CD14-positive monocyte (primary cell): Measurements from ENCODE around the gene SLC38A10. TPM values are rescaled to one million over a fixed set of nuclear protein-coding genes. Genes with fewer than 3 reads are reported as not detected.
A peak's percentile ranks its signal among the peaks of the same experiment; 100 is the strongest.

ENCODE experiments used
- DNase-seq, 3 donors: peaks; one replicate each; pipeline ENCODE4 v3.0.0-alpha.2; 2011 to 2022
- H2AFZ ChIP-seq: 2 replicates; pipeline ENCODE4 v1.6.0; 2012; ENCODE audit warnings: mild to moderate bottlenecking, low read depth, low read length, inconsistent platforms; ENCODE audit not compliant: insufficient read depth, poor library complexity, severe bottlenecking
- H3K27ac ChIP-seq, 2 donors: 1 replicate in 1 of 2; 2 replicates in 1 of 2; pipeline ENCODE4 v1.5.1; 2012 to 2013; ENCODE audit warnings: low read length in 2 of 2, control low read depth in 1 of 2, inconsistent platforms in 1 of 2, low read depth in 1 of 2, mild to moderate bottlenecking in 1 of 2
- H3K27me3 ChIP-seq, 2 donors: one replicate each; pipeline versions ENCODE4 v1.6.0 to v1.6.1; 2011 to 2013; ENCODE audit warnings: low read length in 2 of 2; ENCODE audit not compliant: control insufficient read depth in 2 of 2, insufficient read depth in 2 of 2
- H3K36me3 ChIP-seq, 2 donors: replicated peaks in 1 of 2; 1 replicate in 1 of 2; 2 replicates in 1 of 2; pipeline versions ENCODE4 v1.5.1 to v1.6.1; 2012 to 2013; ENCODE audit warnings: low read length in 2 of 2, control low read depth in 1 of 2, inconsistent platforms in 1 of 2, mild to moderate bottlenecking in 1 of 2; ENCODE audit not compliant: insufficient read depth in 2 of 2, control insufficient read depth in 1 of 2
- H3K4me1 ChIP-seq, 2 donors: 1 replicate in 1 of 2; 2 replicates in 1 of 2; pipeline versions ENCODE4 v1.5.1 to v1.6.1; 2012 to 2013; ENCODE audit warnings: low read length in 2 of 2, control low read depth in 1 of 2, inconsistent platforms in 1 of 2, mild to moderate bottlenecking in 1 of 2, moderate library complexity in 1 of 2; ENCODE audit not compliant: insufficient read depth in 2 of 2, control insufficient read depth in 1 of 2
- H3K4me2 ChIP-seq: replicated peaks from 2 replicates; pipeline ENCODE3; 2012; ENCODE audit warnings: low read length, moderate library complexity, mild to moderate bottlenecking; ENCODE audit not compliant: poor library complexity, severe bottlenecking; ENCODE audit errors: extremely low read depth
- H3K4me3 ChIP-seq, 3 experiments: fragments of 200-600 bp in 1 of 3; sonication (generic) in 1 of 3; replicated peaks in 1 of 3; 1 replicate in 2 of 3; 2 replicates in 1 of 3; pipeline ENCODE4 v1.5.1; 2011 to 2013; ENCODE audit warnings: low read length in 3 of 3, mild to moderate bottlenecking in 3 of 3, control low read depth in 2 of 3, low read depth in 2 of 3, inconsistent platforms in 1 of 3, moderate library complexity in 1 of 3
- H3K79me2 ChIP-seq: 2 replicates; pipeline ENCODE4 v1.6.0; 2012; ENCODE audit warnings: mild to moderate bottlenecking, control low read depth, inconsistent platforms, low read length, moderate library complexity; ENCODE audit not compliant: insufficient read depth
- H3K9ac ChIP-seq: 2 replicates; pipeline ENCODE4 v1.6.0; 2017; ENCODE audit warnings: low read length, mild to moderate bottlenecking; ENCODE audit not compliant: insufficient read depth, poor library complexity, severe bottlenecking
- H3K9me3 ChIP-seq, 2 donors: replicated peaks in 1 of 2; 1 replicate in 1 of 2; 2 replicates in 1 of 2; pipeline versions ENCODE4 v1.5.1 to v1.6.1; 2012 to 2013; ENCODE audit warnings: low read length in 2 of 2, control low read depth in 1 of 2; ENCODE audit not compliant: control insufficient read depth in 1 of 2, insufficient read depth in 1 of 2
- H4K20me1 ChIP-seq: 2 replicates; pipeline ENCODE4 v1.6.0; 2012; ENCODE audit warnings: mild to moderate bottlenecking, low read length, control low read depth, moderate library complexity; ENCODE audit not compliant: insufficient read depth
- H3K27ac Mint-ChIP-seq, 7 donors: one replicate each; pipeline ENCODE4 v1.8.0; 2020; ENCODE audit warnings: mild to moderate bottlenecking in 7 of 7, mixed read lengths in 7 of 7, moderate library complexity in 6 of 7, inconsistent platforms in 2 of 7
- H3K27me3 Mint-ChIP-seq, 3 donors: one replicate each; pipeline ENCODE4 v1.8.0; 2021 to 2022; ENCODE audit warnings: low read depth in 3 of 3, mild to moderate bottlenecking in 3 of 3, mixed read lengths in 3 of 3, moderate library complexity in 3 of 3, inconsistent platforms in 1 of 3
- H3K36me3 Mint-ChIP-seq, 2 donors: one replicate each; pipeline ENCODE4 v1.8.0; 2020; ENCODE audit warnings: mixed read lengths in 2 of 2, inconsistent platforms in 1 of 2, mild to moderate bottlenecking in 1 of 2
- H3K4me1 Mint-ChIP-seq: one replicate; pipeline ENCODE4 v1.8.0; 2020; ENCODE audit warnings: mild to moderate bottlenecking, mixed read lengths
- H3K4me3 Mint-ChIP-seq, 2 donors: one replicate each; pipeline ENCODE4 v1.8.0; 2020; ENCODE audit warnings: mild to moderate bottlenecking in 2 of 2, mixed read lengths in 2 of 2, moderate library complexity in 1 of 2
- H3K9me3 Mint-ChIP-seq, 7 donors: one replicate each; pipeline ENCODE4 v1.8.0; 2020 to 2022; ENCODE audit warnings: mixed read lengths in 7 of 7, mild to moderate bottlenecking in 6 of 7, moderate library complexity in 6 of 7, inconsistent platforms in 2 of 7
- CTCF ChIP-seq: fragments of 200-600 bp; IDR thresholded peaks from one replicate; pipeline ENCODE4 v1.8.0; 2022; ENCODE audit warnings: antibody characterized with exemption, mild to moderate bottlenecking
- WGBS: methylation state at CpG from one replicate; pipeline ENCODE4 v1.1.5; 2013; ENCODE audit warnings: missing lambda C conversion rate; ENCODE audit not compliant: insufficient coverage; 5-methylcytosine and 5-hydroxymethylcytosine counted together
- intact Hi-C, 2 donors: fragments of 100-400 bp; cut with micrococcal nuclease; formaldehyde crosslinking; loops; one replicate each; pipeline versions ENCODE4 v1.15.0 to v1.15.1; 2023
- polyA plus RNA-seq, 3 donors: library from polyadenylated mRNA; depleted of rRNA in 1 of 3; unstranded in 2 of 3; stranded (reverse) in 1 of 3; fragments of 300-500 nt in 2 of 3; fragments of >200 nt in 1 of 3; fragmentation: Illumina TruSeq in 2 of 3; gene quantifications; 1 replicate in 2 of 3; 2 replicates in 1 of 3; pipeline ENCODE4 v1.2.3, GENCODE V29; 2012 to 2021

SLC38A10 gene
- polyA plus RNA-seq, 3 donors, result 50.8 to 76.1 (median 68.4) TPM

DNA sequence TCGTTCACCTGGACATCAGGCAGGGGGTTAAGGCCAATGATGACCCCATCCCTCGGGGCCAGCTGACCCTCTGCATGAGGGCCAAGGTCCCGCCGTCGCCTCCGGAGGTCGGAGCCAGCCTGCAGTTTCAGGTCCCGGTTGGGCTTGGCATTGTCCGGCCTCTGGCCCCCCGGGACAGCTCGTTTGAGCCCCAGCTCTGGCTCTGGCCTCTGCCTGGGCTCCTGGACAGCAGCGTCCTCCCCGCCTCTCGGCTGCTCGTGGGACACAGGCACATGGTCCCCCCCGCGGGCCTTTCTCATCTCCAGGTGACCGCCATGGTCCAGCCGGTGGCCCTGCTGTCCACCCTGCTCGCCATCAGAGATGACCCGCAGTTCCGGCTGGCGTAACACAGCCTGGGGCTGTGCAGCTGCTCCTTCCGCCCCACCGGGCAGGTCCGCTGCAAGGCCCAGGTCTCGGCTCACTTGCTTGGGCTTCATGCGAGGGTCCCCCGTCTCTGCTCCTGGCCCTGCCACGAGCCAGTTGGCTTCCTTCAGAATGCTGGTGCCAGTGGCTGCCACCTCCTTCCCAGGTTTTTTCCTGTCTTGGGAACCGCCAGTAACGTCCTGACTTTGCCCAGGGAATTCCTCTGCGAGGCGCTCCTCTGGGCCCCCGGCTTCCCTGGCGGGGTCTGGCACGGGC, 49.3 kb downstream of the SLC38A10 start:
- Histone ChIP-seq H3K4me3 (no peak overlapping the region), H3K9ac (no peak overlapping the region), H3K27me3 (no peaks in the 10 kb centered on the region), H3K9me3 (no peaks in the 10 kb centered on the region), H4K20me1 (peaks cover 60% of the 10 kb centered on the region), H3K4me2 (no peak overlapping the region), H3K4me1 (peaks cover 0 to under 1% of the 10 kb centered on the region in 2 donors), H3K79me2 (peaks cover 2% of the 10 kb centered on the region), H3K36me3 (peaks cover 35 to 57% of the 10 kb centered on the region in 2 donors), H3K27ac (no peak overlapping the region), H2AFZ (no peak overlapping the region)
- no peaks in the 10 kb centered on the region for H3K27me3 Mint-ChIP-seq
- no peak overlapping the region for H3K4me3 Mint-ChIP-seq
- H3K27ac Mint-ChIP-seq, result no peak overlapping the region
- intact Hi-C loops, result no loop called here
- WGBS, result 95% methylated on average over 37 of the region's 37 CpGs
- H3K9me3 Mint-ChIP-seq, result peaks cover 0 to 5% (median 0%) of the 10 kb centered on the region in 7 donors
- H3K4me1 Mint-ChIP-seq, result peaks cover 10% of the 10 kb centered on the region
- DNase-seq, result no peak
- H3K36me3 Mint-ChIP-seq, result peaks cover 34 to 53% of the 10 kb centered on the region in 2 donors
- no peak for TF ChIP-seq CTCF

DNA sequence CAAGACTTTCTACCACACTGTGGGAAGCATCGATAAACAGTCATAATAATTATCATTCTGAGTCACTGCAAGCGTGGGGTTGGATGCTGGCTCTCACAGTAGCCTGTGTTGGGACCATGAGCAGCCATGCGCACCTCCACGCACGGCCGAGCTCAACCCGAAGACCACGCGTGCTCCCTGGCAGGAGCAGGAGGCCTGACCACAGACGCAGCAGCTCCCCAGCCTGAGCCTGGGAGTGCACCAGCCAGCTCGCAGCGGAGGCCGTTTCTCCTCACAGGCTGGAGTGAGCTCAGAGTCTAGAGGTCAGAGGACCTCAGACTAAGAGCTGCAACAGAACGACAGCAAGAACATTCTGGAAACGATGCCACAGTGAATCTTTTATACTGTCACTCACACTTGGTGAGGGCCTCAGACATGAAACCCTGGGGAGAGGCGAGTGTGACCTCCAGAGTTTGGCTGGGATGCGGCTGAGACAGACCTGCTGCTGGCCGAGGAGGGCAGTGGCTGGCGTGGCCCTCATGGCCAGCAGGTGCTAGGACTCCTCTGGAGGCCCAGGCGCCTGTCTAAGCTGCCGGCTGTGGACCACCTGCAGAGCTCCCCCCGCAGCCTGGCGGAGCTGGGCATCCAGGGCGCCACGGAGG, 50.0 kb downstream of the SLC38A10 start:
- no peaks in the 10 kb centered on the region for H3K27me3 ChIP-seq
- WGBS, result 97% methylated on average over 25 of the region's 25 CpGs
- Mint-ChIP-seq H3K36me3 (peaks cover 29 to 46% of the 10 kb centered on the region in 2 donors), H3K9me3 (peaks cover 0 to 4% (median 0%) of the 10 kb centered on the region in 7 donors), H3K27me3 (no peaks in the 10 kb centered on the region), H3K27ac (peak overlapping the region in 1 of 7 donors; percentile 25), H3K4me1 (peaks cover 16% of the 10 kb centered on the region), H3K4me3 (no peak overlapping the region)
- peaks cover 29 to 51% of the 10 kb centered on the region in 2 donors for H3K36me3 ChIP-seq
- no peak overlapping the region for H3K27ac ChIP-seq
- H3K4me2 ChIP-seq, result no peak overlapping the region
- H3K9ac ChIP-seq, result no peak overlapping the region
- no peak for TF ChIP-seq CTCF
- no peaks in the 10 kb centered on the region for H3K9me3 ChIP-seq
- peaks cover 54% of the 10 kb centered on the region for H4K20me1 ChIP-seq
- H2AFZ ChIP-seq, result no peak overlapping the region
- peaks cover 9% of the 10 kb centered on the region for H3K79me2 ChIP-seq
- intact Hi-C loops, result no loop called here
- no peak overlapping the region for H3K4me3 ChIP-seq
- DNase-seq, result no peak
- H3K4me1 ChIP-seq, result peaks cover 2 to 7% of the 10 kb centered on the region in 2 donors
